ENCODE measurements around the gene UMAD1.

Gene UMAD1

DNA sequence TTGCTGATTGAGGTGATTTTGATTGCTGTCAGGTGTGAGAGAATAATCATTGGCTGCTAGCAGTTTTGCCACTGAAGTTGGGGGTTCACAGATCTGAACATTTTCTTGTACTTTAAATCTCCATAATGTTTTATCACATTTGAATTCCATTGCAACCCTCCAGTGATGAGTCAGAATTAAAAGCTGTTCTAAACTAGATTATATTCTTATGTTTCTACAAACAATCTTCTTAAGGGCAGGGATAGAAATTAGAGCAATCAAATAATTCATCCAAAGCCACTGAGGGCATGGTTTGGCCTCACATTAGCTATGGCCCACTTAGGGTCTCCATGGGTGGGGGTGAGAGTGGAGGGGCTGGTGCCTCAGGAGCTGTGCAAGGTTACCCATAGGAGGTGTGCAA lies 130.9 kb downstream of the UMAD1 start:
- no peak overlapping the region for H3K4me3 ChIP-seq (ENCODE audit: low read length)
- H3K36me3 ChIP-seq (ENCODE audit: insufficient read depth, low read length): no peaks in the 10 kb centered on the region
- no peaks in the 10 kb centered on the region for H3K9me3 ChIP-seq (ENCODE audit: low read length)
- H3K27me3 ChIP-seq (ENCODE audit: insufficient read depth, low read length): no peaks in the 10 kb centered on the region
- no peak overlapping the region for H2AFZ ChIP-seq (ENCODE audit: low read depth, low read length)
- H3K4me1 ChIP-seq (ENCODE audit: insufficient read depth, low read length): peaks cover 15% of the 10 kb centered on the region

DNA sequence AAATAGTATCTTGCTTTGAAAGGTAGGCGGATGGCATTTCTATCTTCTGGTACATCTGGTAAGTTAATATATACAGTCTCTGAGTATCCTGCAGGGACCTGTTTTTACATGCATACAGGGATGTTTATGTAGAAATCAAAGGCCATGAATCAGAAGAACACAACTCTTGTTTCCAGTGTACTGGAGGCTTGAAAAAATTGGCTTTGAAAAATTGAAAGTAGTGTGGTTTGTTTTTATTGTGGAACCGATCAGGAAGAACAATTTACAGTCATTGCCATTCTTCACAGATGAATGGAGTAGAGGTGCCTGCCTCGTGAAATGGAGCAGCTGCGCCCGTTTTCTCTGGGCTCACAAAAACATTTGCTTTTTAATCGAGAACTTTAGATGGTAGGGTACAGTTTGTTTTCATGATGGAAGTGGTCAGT lies 131.9 kb downstream of the UMAD1 start:
- no peak overlapping the region for H3K4me3 ChIP-seq (ENCODE audit: low read length)
- no peaks in the 10 kb centered on the region for H3K9me3 ChIP-seq (ENCODE audit: low read length)
- H2AFZ ChIP-seq (ENCODE audit: low read depth, low read length): peak overlapping the region; percentile 36
- no peaks in the 10 kb centered on the region for H3K27me3 ChIP-seq (ENCODE audit: insufficient read depth, low read length)
- peaks cover 15% of the 10 kb centered on the region for H3K4me1 ChIP-seq (ENCODE audit: insufficient read depth, low read length)
- H3K36me3 ChIP-seq (ENCODE audit: insufficient read depth, low read length): no peaks in the 10 kb centered on the region

DNA sequence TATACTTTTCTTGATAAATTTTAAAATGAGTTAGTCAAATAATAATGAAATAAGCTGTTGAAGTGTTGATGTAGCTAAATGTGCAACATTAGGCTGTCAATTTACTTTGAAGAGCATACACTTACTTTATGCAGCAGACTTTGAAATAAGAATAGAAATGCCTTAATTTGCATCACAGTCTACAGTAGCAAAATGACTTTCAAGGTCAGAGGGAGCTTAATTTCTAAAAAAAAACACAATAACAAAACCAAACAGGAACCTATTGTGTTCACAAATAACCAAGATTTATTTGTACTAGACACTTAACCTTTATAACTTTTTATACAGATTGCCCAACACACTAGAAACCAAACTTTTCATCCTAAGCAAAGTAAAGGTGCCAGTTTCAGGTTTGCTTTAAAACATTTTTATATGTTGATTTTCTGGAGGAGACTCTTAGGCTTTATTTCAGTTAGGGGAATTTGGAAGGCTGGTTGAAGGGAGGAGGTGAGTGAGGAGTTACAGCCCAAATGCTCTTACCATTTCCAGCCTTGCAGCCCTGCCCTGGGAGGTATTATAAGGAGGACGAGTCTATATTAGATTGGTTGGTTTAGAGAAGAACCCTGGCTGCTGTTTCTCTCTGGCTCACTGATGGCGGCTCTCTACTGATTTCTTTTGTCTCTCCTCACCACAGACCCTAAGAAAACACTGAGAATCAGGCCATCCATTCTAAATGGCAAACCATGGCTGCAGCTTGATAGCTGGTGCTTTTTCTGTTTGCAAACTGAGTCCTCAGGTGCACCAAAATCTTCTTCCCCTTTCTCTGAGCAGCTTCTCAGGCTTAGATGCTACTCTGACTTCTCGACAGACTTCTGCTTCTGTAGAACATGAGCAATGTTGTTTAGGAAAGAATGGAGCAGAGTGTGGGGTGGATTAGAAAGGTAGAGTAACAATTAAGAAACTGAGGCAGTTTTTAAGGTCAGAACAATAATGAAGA lies 133.1 kb downstream of the UMAD1 start:
- Histone ChIP-seq H3K27me3 (ENCODE audit: insufficient read depth, low read length) (no peaks in the 10 kb centered on the region), H3K9me3 (ENCODE audit: low read length) (no peaks in the 10 kb centered on the region), H3K4me1 (ENCODE audit: insufficient read depth, low read length) (peaks cover 15% of the 10 kb centered on the region), H3K36me3 (ENCODE audit: insufficient read depth, low read length) (no peaks in the 10 kb centered on the region), H3K4me3 (ENCODE audit: low read length) (no peak overlapping the region), H2AFZ (ENCODE audit: low read depth, low read length) (no peak overlapping the region)

DNA sequence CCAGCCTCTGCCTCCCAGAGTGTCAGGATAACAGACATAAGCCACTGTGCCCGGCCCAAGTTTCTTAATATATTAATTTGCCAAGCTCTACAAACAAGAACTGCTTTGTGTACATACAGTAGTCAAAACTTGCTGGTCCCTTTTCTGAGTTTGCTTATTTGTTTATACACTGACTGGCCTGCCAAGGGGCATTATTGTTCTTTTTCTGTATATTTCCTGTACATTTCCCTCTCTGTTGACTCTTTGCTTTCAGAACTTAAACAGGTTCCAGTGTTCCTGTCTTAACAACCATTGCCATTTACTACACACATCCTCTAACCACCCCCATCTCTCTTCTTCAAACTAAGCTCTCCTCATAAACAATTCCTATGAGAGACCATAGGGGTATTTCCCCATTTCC lies 139.3 kb downstream of the UMAD1 start:
- no peak overlapping the region for H2AFZ ChIP-seq (ENCODE audit: low read depth, low read length)
- H3K4me1 ChIP-seq (ENCODE audit: insufficient read depth, low read length): no peaks in the 10 kb centered on the region
- H3K9me3 ChIP-seq (ENCODE audit: low read length): no peaks in the 10 kb centered on the region
- H3K4me3 ChIP-seq (ENCODE audit: low read length): no peak overlapping the region
- H3K27me3 ChIP-seq (ENCODE audit: insufficient read depth, low read length): no peaks in the 10 kb centered on the region
- H3K36me3 ChIP-seq (ENCODE audit: insufficient read depth, low read length): no peaks in the 10 kb centered on the region

DNA sequence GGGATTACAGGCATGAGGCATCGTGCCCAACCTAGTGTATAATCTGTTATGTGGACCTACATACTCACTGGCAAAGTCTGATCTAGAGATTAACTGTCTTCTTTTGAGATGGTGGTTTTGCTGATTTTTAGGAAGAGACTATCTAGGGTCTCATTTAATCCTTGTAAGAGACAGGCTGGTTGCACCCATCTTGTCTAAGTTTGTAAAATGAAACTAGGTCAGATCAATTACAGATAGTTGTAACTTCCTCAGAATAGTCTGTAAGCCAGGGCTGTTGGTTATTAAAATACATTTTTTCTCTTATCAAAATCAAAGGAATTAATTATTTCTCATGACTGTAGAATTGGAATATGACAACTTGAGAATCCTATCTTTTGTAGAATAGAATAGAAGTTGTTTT lies 142.4 kb downstream of the UMAD1 start:
- Histone ChIP-seq H3K9me3 (ENCODE audit: low read length) (no peaks in the 10 kb centered on the region), H2AFZ (ENCODE audit: low read depth, low read length) (no peak overlapping the region), H3K4me1 (ENCODE audit: insufficient read depth, low read length) (peaks cover 5% of the 10 kb centered on the region), H3K36me3 (ENCODE audit: insufficient read depth, low read length) (no peaks in the 10 kb centered on the region), H3K4me3 (ENCODE audit: low read length) (no peak overlapping the region), H3K27me3 (ENCODE audit: insufficient read depth, low read length) (no peaks in the 10 kb centered on the region)

DNA sequence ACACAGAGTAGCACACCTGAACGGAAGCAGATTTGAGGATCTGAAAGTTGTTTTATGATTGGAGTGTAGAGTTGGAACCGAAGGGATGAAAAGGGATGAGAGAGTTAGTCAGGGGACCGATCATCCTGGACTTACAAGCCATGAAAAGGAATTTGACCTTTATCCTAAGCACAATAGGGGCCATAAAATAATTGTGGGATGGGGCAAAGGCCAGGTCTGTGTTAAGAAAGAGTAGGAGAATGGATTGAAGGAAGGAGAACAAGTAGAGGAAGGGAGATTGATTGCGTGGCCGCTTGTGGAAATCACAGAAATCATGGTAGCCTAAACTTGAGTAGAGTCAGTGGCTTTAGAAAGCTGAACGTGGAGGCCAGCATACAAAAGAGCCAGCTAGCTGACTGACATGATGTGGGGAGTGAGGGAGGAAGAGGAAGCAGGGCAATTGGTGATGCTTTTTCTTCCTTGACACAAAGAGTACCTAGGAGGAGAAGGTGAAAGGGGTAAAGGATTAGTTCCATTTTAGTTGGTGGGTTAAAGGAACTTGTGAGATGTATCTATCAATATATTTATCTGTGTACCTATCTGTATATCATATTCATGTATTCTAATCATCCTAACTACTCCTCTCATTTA lies 144.9 kb downstream of the UMAD1 start:
- H3K36me3 ChIP-seq (ENCODE audit: insufficient read depth, low read length): no peaks in the 10 kb centered on the region
- H3K9me3 ChIP-seq (ENCODE audit: low read length): no peaks in the 10 kb centered on the region
- no peak overlapping the region for H2AFZ ChIP-seq (ENCODE audit: low read depth, low read length)
- H3K4me3 ChIP-seq (ENCODE audit: low read length): no peak overlapping the region
- no peaks in the 10 kb centered on the region for H3K27me3 ChIP-seq (ENCODE audit: insufficient read depth, low read length)
- H3K4me1 ChIP-seq (ENCODE audit: insufficient read depth, low read length): peaks cover 5% of the 10 kb centered on the region

DNA sequence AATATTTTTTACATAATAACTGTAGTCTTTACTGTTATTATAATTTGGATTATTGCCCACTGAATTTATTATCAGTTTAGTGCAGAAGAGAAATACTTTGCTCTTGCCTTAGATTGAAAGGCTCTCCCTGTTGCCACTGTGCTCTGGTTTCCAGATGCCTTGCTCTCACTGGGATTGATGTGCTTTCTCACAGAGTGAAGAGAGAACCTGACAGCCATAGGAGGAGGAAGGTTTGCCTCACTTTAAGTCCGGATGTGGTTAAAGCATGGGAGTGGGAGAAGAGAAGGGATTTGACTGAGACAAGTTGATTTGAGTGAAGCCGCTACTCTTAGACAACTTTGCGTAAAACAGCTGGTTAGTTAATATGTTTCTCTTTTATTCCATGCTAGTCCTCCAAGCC lies 146.0 kb downstream of the UMAD1 start:
- no peaks in the 10 kb centered on the region for H3K9me3 ChIP-seq (ENCODE audit: low read length)
- H2AFZ ChIP-seq (ENCODE audit: low read depth, low read length): no peak overlapping the region
- H3K4me3 ChIP-seq (ENCODE audit: low read length): no peak overlapping the region
- H3K36me3 ChIP-seq (ENCODE audit: insufficient read depth, low read length): no peaks in the 10 kb centered on the region
- H3K4me1 ChIP-seq (ENCODE audit: insufficient read depth, low read length): peaks cover 5% of the 10 kb centered on the region
- H3K27me3 ChIP-seq (ENCODE audit: insufficient read depth, low read length): no peaks in the 10 kb centered on the region

DNA sequence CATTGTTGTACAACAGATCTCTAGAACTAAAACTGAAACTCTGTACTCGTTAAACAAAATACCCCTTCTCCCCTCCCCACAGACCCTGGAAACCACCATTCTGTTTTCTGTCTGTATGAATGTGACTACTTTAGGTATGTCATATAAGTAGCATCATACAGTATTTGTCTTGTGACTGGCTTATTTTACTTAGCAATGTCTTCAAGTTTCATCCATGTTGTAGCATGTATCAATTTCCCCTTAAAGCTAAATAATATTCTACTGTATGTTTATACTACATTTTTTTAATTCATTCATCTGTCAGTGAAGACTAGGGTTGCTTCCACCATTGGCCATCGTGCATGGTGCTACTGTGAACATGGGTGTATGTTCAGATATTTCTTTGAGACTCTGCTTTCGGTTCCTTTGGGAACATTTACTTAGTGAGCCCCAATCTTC lies 149.0 kb downstream of the UMAD1 start:
- H3K36me3 ChIP-seq (ENCODE audit: insufficient read depth, low read length): no peaks in the 10 kb centered on the region
- no peaks in the 10 kb centered on the region for H3K27me3 ChIP-seq (ENCODE audit: insufficient read depth, low read length)
- peaks cover 5% of the 10 kb centered on the region for H3K4me1 ChIP-seq (ENCODE audit: insufficient read depth, low read length)

DNA sequence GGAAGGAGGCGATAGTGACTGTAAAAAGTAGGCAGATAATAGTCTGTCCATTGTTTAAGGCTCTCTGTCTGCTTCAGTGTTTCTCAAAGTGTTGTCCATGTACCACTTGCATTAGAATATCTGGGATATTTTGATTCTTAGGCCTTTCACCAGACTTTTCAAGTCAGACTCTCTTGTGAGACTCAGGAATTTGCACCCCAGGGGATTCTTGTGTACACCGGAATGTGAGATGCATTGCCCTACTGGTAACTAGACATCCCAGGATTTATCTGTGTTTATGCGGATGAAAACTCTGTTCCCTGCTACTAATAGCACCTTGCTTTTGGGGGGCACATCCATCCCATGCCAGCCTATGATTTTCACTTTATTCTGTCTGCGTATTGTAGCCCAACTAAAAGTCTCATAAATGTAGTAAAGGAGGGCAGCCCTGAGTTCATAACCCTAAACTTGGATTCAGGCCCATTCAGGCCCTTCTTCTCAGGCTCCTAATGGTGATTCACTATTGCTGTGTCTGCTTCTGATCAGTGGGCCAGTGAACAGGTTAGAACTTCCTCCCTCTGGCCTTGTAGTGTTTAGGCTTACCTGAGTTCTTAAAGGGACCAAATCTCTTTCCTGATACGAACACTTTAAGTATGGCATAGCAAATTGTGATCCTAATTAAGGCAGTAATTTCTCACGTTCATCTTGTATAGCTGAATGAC lies 149.6 kb downstream of the UMAD1 start:
- H3K4me1 ChIP-seq (ENCODE audit: insufficient read depth, low read length): peaks cover 5% of the 10 kb centered on the region
- H3K9me3 ChIP-seq (ENCODE audit: low read length): no peaks in the 10 kb centered on the region
- H3K4me3 ChIP-seq (ENCODE audit: low read length): no peak overlapping the region
- H3K27me3 ChIP-seq (ENCODE audit: insufficient read depth, low read length): no peaks in the 10 kb centered on the region
- H2AFZ ChIP-seq (ENCODE audit: low read depth, low read length): no peak overlapping the region
- H3K36me3 ChIP-seq (ENCODE audit: insufficient read depth, low read length): no peaks in the 10 kb centered on the region

More for the DNA sequence above, 149.0 kb downstream of the UMAD1 start:
- H3K9me3 ChIP-seq (ENCODE audit: low read length): no peaks in the 10 kb centered on the region
- H3K4me3 ChIP-seq (ENCODE audit: low read length): no peak overlapping the region
- no peak overlapping the region for H2AFZ ChIP-seq (ENCODE audit: low read depth, low read length)

DNA sequence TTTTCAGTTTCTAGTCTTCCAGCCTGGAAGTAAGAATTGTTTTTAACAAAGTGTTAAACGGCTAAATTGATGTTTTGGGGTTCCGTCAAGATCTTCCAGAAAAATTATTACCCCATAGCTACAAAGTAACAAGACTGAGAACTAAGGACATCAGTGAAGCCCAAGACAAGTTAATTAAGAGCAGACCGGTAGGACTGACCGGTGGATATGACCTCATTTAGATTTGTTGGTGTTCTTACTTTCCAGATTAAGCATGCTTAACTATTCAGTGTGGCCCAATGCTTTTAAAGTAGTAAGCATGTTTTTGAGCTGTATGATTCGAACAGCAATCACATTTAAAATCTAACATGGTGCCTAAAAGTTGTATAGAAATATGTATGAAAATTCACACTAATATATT lies 151.0 kb downstream of the UMAD1 start:
- H2AFZ ChIP-seq (ENCODE audit: low read depth, low read length): no peak overlapping the region
- H3K4me3 ChIP-seq (ENCODE audit: low read length): no peak overlapping the region
- H3K27me3 ChIP-seq (ENCODE audit: insufficient read depth, low read length): no peaks in the 10 kb centered on the region
- H3K4me1 ChIP-seq (ENCODE audit: insufficient read depth, low read length): no peaks in the 10 kb centered on the region
- H3K36me3 ChIP-seq (ENCODE audit: insufficient read depth, low read length): no peaks in the 10 kb centered on the region
- H3K9me3 ChIP-seq (ENCODE audit: low read length): no peaks in the 10 kb centered on the region

DNA sequence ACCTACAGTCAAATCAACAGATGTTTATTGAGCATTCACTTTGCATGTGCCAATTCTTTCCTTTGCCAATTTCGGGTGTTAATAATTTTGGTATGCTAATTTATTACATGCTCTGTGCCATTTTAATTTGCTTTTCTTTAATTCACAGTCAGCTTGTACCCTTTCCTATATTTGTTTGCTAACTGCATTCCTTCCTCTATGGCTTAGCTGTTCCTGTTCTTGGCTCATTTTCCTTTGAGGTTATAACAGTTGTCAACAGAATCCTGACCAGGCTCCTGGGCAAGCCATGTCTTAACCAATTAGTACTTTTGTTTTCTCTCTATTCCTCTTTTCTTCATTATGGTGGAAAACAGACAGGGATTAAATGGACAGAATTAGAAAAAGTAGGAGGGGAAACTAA lies 151.5 kb downstream of the UMAD1 start:
- H3K4me1 ChIP-seq (ENCODE audit: insufficient read depth, low read length): no peaks in the 10 kb centered on the region
- H3K9me3 ChIP-seq (ENCODE audit: low read length): peaks cover 2% of the 10 kb centered on the region
- H3K36me3 ChIP-seq (ENCODE audit: insufficient read depth, low read length): no peaks in the 10 kb centered on the region
- H3K27me3 ChIP-seq (ENCODE audit: insufficient read depth, low read length): no peaks in the 10 kb centered on the region
- no peak overlapping the region for H3K4me3 ChIP-seq (ENCODE audit: low read length)
- no peak overlapping the region for H2AFZ ChIP-seq (ENCODE audit: low read depth, low read length)

DNA sequence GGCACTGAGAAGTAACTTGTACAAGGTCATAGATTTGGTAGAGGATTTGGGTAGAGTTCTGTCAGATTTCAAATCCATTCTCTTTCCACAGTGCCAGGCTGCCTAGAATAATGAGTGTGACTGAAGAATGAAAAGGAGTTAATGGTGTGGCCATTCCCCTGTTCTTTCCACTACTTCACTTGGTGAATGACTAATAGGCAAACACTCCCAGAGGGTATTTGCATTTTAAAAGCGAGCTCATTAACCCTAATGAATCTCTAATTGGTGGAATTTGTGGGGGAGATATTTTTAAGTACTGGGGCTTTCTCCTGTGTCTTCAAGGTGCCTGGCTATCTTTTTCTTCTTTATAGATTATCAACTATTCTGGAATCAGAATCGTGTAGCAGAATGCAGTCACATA lies 152.7 kb downstream of the UMAD1 start:
- Histone ChIP-seq H3K27me3 (ENCODE audit: insufficient read depth, low read length) (no peaks in the 10 kb centered on the region), H3K9me3 (ENCODE audit: low read length) (peaks cover 3% of the 10 kb centered on the region), H3K4me3 (ENCODE audit: low read length) (no peak overlapping the region), H2AFZ (ENCODE audit: low read depth, low read length) (no peak overlapping the region), H3K4me1 (ENCODE audit: insufficient read depth, low read length) (no peaks in the 10 kb centered on the region), H3K36me3 (ENCODE audit: insufficient read depth, low read length) (no peaks in the 10 kb centered on the region)

DNA sequence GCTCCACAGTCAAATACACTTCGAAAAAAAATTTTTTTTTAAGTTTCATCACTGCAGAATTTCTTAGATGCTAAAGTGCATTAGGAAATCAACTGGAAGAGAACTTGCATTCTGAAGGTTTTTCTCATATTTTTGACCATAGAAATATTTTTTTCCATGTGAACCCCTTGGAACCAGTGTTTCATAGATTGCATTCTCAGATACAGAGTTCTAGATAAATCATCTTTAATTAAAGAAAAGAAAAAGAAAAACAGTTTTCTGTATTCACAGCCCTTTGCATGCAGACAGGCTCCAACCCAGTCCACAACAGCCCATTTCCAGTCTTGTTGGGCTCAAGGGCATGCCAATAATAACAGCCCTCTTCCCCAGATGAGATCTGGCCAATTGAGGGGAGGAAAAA lies 153.4 kb downstream of the UMAD1 start:
- Histone ChIP-seq H2AFZ (ENCODE audit: low read depth, low read length) (no peak overlapping the region), H3K4me1 (ENCODE audit: insufficient read depth, low read length) (no peaks in the 10 kb centered on the region), H3K36me3 (ENCODE audit: insufficient read depth, low read length) (no peaks in the 10 kb centered on the region), H3K27me3 (ENCODE audit: insufficient read depth, low read length) (no peaks in the 10 kb centered on the region), H3K4me3 (ENCODE audit: low read length) (no peak overlapping the region), H3K9me3 (ENCODE audit: low read length) (peaks cover 3% of the 10 kb centered on the region)

All from neuron (in vitro differentiated cells).